Measurements from ENCODE around the gene CT45A10.
"Not testable (repeated sequence)": the region's sequence is repeated elsewhere in the genome, so short reads cannot be mapped to it uniquely, and the experiment has no call there.

DNA sequence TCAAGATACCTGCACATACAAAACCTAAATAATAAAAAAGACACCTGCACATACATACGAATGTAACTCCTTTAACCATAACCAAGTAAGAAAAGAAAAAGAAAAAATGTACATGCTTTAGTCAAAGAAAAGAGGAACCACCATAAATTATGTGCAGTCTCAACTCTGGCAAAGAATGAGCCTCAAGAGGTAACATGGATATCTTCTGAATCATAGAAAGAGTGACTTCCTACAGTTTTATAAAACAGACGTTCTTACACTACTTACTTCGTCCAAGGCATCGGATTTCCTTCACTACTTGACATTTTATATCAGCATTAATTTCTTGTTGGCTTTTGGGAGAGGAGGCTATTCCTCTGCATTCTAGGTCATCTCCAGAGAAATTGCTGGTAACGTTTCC, 10.5 kb downstream of the CT45A10 start:
- TF ChIP-seq, protein P1, sequence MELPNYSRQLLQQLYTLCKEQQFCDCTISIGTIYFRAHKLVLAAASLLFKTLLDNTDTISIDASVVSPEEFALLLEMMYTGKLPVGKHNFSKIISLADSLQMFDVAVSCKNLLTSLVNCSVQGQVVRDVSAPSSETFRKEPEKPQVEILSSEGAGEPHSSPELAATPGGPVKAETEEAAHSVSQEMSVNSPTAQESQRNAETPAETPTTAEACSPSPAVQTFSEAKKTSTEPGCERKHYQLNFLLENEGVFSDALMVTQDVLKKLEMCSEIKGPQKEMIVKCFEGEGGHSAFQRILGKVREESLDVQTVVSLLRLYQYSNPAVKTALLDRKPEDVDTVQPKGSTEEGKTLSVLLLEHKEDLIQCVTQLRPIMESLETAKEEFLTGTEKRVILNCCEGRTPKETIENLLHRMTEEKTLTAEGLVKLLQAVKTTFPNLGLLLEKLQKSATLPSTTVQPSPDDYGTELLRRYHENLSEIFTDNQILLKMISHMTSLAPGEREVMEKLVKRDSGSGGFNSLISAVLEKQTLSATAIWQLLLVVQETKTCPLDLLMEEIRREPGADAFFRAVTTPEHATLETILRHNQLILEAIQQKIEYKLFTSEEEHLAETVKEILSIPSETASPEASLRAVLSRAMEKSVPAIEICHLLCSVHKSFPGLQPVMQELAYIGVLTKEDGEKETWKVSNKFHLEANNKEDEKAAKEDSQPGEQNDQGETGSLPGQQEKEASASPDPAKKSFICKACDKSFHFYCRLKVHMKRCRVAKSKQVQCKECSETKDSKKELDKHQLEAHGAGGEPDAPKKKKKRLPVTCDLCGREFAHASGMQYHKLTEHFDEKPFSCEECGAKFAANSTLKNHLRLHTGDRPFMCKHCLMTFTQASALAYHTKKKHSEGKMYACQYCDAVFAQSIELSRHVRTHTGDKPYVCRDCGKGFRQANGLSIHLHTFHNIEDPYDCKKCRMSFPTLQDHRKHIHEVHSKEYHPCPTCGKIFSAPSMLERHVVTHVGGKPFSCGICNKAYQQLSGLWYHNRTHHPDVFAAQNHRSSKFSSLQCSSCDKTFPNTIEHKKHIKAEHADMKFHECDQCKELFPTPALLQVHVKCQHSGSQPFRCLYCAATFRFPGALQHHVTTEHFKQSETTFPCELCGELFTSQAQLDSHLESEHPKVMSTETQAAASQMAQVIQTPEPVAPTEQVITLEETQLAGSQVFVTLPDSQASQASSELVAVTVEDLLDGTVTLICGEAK (IDR thresholded peaks at IDR 0.05; ENCODE audit: borderline replicate concordance): not testable (repeated sequence)
- not testable (repeated sequence) for TF ChIP-seq POLR2AphosphoS5 (IDR thresholded peaks at IDR 0.05; ENCODE audit: low read length); MYC (IDR thresholded peaks at IDR 0.05; ENCODE audit: insufficient read depth, insufficient read length, insufficient replicate concordance, low read length, severe bottlenecking); CHD4 (IDR thresholded peaks at IDR 0.05); EP300 (IDR thresholded peaks at IDR 0.05; ENCODE audit: borderline replicate concordance in 1 of 2, control insufficient read depth in 1 of 2, low read depth in 2 of 2, low read length in 2 of 2); SMAD1 (IDR thresholded peaks at IDR 0.05; ENCODE audit: low read depth, partially characterized antibody); SUZ12 (IDR thresholded peaks at IDR 0.05; ENCODE audit: unreplicated experiment); CREB1 (IDR thresholded peaks at IDR 0.05; ENCODE audit: low read depth); ZNF274 (IDR thresholded peaks at IDR 0.05; ENCODE audit: insufficient read depth, insufficient read length); GATAD2B (conservative IDR thresholded peaks at IDR 0.05; ENCODE audit: low read depth)
- TF ChIP-seq, protein P2, sequence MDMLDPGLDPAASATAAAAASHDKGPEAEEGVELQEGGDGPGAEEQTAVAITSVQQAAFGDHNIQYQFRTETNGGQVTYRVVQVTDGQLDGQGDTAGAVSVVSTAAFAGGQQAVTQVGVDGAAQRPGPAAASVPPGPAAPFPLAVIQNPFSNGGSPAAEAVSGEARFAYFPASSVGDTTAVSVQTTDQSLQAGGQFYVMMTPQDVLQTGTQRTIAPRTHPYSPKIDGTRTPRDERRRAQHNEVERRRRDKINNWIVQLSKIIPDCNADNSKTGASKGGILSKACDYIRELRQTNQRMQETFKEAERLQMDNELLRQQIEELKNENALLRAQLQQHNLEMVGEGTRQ (IDR thresholded peaks at IDR 0.05; ENCODE audit: borderline replicate concordance, low read depth, low read length): not testable (repeated sequence)
- TF ChIP-seq, protein P3, sequence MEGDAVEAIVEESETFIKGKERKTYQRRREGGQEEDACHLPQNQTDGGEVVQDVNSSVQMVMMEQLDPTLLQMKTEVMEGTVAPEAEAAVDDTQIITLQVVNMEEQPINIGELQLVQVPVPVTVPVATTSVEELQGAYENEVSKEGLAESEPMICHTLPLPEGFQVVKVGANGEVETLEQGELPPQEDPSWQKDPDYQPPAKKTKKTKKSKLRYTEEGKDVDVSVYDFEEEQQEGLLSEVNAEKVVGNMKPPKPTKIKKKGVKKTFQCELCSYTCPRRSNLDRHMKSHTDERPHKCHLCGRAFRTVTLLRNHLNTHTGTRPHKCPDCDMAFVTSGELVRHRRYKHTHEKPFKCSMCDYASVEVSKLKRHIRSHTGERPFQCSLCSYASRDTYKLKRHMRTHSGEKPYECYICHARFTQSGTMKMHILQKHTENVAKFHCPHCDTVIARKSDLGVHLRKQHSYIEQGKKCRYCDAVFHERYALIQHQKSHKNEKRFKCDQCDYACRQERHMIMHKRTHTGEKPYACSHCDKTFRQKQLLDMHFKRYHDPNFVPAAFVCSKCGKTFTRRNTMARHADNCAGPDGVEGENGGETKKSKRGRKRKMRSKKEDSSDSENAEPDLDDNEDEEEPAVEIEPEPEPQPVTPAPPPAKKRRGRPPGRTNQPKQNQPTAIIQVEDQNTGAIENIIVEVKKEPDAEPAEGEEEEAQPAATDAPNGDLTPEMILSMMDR (IDR thresholded peaks at IDR 0.05 in 2 of 3, conservative IDR thresholded peaks at IDR 0.05 in 1 of 3; ENCODE audit: control insufficient read depth in 2 of 3, extremely low read depth in 1 of 3, insufficient read depth in 1 of 3, low read depth in 3 of 3, low read length in 3 of 3): not testable (repeated sequence)
